ENCODE results near the gene KCND3. TPM values are rescaled to one million over a fixed set of nuclear protein-coding genes. Genes with fewer than 3 reads are reported as not detected.

Gene KCND3
- total RNA-seq, 1 donor from 2014 or later = 3.7 TPM

- H3K27me3 Mint-ChIP-seq (ENCODE audit: unreplicated experiment) = peaks cover 40% of the 10 kb centered on the region
- no peak for DNase-seq
- H3K4me1 Mint-ChIP-seq (ENCODE audit: low read depth, unreplicated experiment) = peaks cover 40% of the 10 kb centered on the region
- H3K27ac Mint-ChIP-seq (ENCODE audit: unreplicated experiment) = no peak overlapping the region
- H3K36me3 Mint-ChIP-seq (ENCODE audit: unreplicated experiment) = peaks cover 14% of the 10 kb centered on the region
- H3K9me3 Mint-ChIP-seq (ENCODE audit: unreplicated experiment) = peaks cover 34% of the 10 kb centered on the region
- H3K4me3 Mint-ChIP-seq (ENCODE audit: unreplicated experiment) = no peak overlapping the region
- no peak for TF ChIP-seq CTCF (IDR thresholded peaks at IDR 0.05; ENCODE audit: partially characterized antibody, unreplicated experiment)
Measured at GRCh38 chr1:111735321-111735720, 254.1 kb downstream of the KCND3 start.

GRCh38 chr1:111734856-111735255 lies 254.6 kb downstream of the KCND3 start:
- DNase-seq = no peak
- no peak for TF ChIP-seq CTCF (IDR thresholded peaks at IDR 0.05; ENCODE audit: partially characterized antibody, unreplicated experiment)
- H3K27ac Mint-ChIP-seq (ENCODE audit: unreplicated experiment) = no peak overlapping the region
- peaks cover 41% of the 10 kb centered on the region for H3K27me3 Mint-ChIP-seq (ENCODE audit: unreplicated experiment)
- no peak overlapping the region for H3K4me3 Mint-ChIP-seq (ENCODE audit: unreplicated experiment)
- H3K36me3 Mint-ChIP-seq (ENCODE audit: unreplicated experiment) = peaks cover 14% of the 10 kb centered on the region
- peaks cover 35% of the 10 kb centered on the region for H3K9me3 Mint-ChIP-seq (ENCODE audit: unreplicated experiment)
- peaks cover 44% of the 10 kb centered on the region for H3K4me1 Mint-ChIP-seq (ENCODE audit: low read depth, unreplicated experiment)

DNA sequence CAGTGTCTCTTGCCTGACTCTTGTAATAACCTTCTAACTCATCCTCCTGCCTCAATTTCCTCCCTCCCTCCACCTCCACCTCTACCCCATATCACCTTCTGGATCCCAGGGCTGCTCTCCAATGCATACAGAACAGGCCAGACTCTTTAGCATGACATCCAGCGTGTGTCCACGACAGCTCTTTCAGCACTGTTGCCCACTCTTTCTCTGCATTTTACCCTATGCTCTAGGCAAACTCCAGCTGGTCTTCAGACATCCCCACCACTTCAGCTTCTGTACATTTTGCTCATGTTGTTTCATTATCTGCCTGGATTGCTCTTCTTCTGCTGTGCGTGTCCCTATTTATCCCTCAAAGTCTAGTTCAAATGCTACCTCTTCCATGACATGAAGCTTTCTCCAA lies 255.0 kb downstream of the KCND3 start:
- H3K4me3 Mint-ChIP-seq (ENCODE audit: unreplicated experiment) = no peak overlapping the region
- TF ChIP-seq CTCF (IDR thresholded peaks at IDR 0.05; ENCODE audit: partially characterized antibody, unreplicated experiment) = no peak

GRCh38 chr1:111733992-111734341 lies 255.5 kb downstream of the KCND3 start:
- no peak overlapping the region for H3K27ac Mint-ChIP-seq (ENCODE audit: unreplicated experiment)
- no peak overlapping the region for H3K4me3 Mint-ChIP-seq (ENCODE audit: unreplicated experiment)
- peaks cover 42% of the 10 kb centered on the region for H3K27me3 Mint-ChIP-seq (ENCODE audit: unreplicated experiment)
- H3K4me1 Mint-ChIP-seq (ENCODE audit: low read depth, unreplicated experiment) = peaks cover 52% of the 10 kb centered on the region
- DNase-seq = no peak
- peaks cover 14% of the 10 kb centered on the region for H3K36me3 Mint-ChIP-seq (ENCODE audit: unreplicated experiment)
- TF ChIP-seq CTCF (IDR thresholded peaks at IDR 0.05; ENCODE audit: partially characterized antibody, unreplicated experiment) = no peak
- peaks cover 33% of the 10 kb centered on the region for H3K9me3 Mint-ChIP-seq (ENCODE audit: unreplicated experiment)

More for the DNA sequence above, 255.0 kb downstream of the KCND3 start:
- Mint-ChIP-seq H3K36me3 (ENCODE audit: unreplicated experiment) (peaks cover 14% of the 10 kb centered on the region), H3K4me1 (ENCODE audit: low read depth, unreplicated experiment) (peaks cover 47% of the 10 kb centered on the region), H3K27ac (ENCODE audit: unreplicated experiment) (no peak overlapping the region), H3K9me3 (ENCODE audit: unreplicated experiment) (peaks cover 32% of the 10 kb centered on the region), H3K27me3 (ENCODE audit: unreplicated experiment) (peaks cover 39% of the 10 kb centered on the region)
- no peak for DNase-seq

- peaks cover 57% of the 10 kb centered on the region for H3K4me1 Mint-ChIP-seq (ENCODE audit: low read depth, unreplicated experiment)
- DNase-seq = peak; percentile 76
- H3K27ac Mint-ChIP-seq (ENCODE audit: unreplicated experiment) = no peak overlapping the region
- peaks cover 33% of the 10 kb centered on the region for H3K9me3 Mint-ChIP-seq (ENCODE audit: unreplicated experiment)
- peaks cover 44% of the 10 kb centered on the region for H3K27me3 Mint-ChIP-seq (ENCODE audit: unreplicated experiment)
- no peak for TF ChIP-seq CTCF (IDR thresholded peaks at IDR 0.05; ENCODE audit: partially characterized antibody, unreplicated experiment)
- H3K36me3 Mint-ChIP-seq (ENCODE audit: unreplicated experiment) = peaks cover 14% of the 10 kb centered on the region
- H3K4me3 Mint-ChIP-seq (ENCODE audit: unreplicated experiment) = no peak overlapping the region
Measured at GRCh38 chr1:111733183-111733991, 256.1 kb downstream of the KCND3 start.
